GM18498 (cell line): ENCODE data around the gene ATG7.

ENCODE experiments used
- ATAC-seq: cut with Tn5 transposase; IDR thresholded peaks from one replicate; pipeline ENCODE4 v1.9.1; 2021; ENCODE audit warnings: mild to moderate bottlenecking, moderate library complexity; ENCODE audit not compliant: unreplicated experiment

ATG7 gene

DNA sequence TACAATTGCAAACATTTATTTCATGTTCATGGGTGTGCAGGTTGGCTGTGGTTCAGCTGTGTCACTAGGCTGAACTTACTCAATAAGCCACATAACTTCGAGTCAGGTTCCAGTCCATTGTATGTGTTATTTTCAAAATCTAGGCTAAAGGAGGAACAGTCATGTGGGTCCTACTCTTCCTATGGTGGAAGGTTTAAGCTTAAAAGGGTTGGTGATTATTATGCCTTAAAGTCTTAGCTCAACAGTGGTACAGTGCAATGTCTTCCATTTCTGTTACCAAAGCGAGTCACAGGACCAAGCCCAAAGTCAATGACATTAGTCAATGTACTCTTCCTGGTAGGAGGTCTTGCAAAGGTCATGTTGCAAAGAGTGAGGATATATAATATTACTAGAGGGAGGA lies 78.2 kb downstream of the ATG7 start:
- no peak for ATAC-seq

DNA sequence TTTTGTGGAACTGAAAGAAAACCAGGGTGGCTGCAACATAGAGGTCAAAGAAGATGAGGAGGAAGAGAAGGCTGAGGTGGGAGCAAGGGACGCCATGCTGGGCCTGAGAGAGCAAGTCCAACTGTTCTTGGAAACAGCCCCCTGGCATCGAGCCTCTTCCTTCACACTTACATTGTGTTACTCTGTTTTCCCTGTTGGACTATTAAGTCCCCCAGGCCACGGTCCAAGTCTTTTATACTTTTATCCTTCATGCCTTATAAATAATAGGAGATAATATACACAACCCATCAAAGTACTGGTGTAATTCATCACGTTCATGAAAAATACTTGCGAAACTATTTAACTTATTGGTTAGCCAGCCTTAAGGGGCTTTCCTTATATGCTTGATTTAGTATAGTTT lies 79.3 kb downstream of the ATG7 start:
- ATAC-seq: no peak

DNA sequence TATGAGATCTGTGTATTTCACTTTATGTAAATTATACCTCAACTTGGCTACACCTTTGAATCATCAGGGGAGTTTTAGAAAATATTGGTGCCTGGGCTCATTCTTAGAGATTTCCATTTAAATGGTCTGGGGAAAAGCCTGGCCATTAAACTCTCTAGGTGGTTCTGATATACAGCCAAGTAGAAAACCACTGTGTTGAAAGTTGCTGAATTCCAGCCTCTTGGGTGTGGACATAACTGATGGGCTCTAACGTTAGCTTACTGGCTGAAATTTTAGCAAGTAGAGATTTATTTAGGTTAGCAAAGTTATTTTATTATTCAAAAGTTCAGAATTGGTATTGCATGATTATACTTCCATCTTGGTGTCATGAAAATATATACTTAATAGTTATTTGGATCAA lies 84.1 kb downstream of the ATG7 start:
- ATAC-seq: no peak

DNA sequence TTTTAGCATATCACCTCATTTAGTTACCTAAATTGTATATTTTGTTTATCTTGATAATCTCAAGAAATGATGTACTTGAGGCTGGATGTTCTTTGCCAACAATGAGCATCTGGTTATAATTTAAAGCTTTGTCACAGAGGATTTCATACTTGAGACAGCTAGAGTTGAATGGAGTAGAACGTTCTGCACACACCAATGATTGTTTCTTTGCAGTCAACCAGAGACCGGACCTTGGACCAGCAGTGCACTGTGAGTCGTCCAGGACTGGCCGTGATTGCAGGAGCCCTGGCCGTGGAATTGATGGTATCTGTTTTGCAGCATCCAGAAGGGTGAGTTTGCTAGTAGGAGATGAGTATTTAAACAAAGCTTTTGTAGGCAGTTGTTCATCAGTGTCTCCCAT lies 90.4 kb downstream of the ATG7 start:
- no peak for ATAC-seq

DNA sequence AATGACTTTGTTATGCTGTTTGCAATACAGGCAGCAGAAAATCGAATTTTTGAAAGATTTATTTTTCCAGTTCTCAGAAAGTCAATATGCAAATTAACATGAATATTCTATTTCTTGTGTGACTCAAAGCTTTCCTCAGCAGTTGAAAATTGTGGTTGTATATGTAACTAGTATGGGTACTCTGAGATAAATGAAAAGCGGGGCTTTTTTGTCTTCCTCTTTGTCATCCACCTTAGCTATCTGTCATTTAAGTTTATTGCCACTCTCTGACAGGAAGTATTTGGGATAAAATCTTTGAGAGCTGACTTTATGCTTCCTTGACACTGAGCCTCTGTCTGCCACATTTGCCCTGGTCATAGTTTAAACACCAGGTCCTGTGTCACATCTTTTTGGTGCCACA lies 91.5 kb downstream of the ATG7 start:
- ATAC-seq: no peak

DNA sequence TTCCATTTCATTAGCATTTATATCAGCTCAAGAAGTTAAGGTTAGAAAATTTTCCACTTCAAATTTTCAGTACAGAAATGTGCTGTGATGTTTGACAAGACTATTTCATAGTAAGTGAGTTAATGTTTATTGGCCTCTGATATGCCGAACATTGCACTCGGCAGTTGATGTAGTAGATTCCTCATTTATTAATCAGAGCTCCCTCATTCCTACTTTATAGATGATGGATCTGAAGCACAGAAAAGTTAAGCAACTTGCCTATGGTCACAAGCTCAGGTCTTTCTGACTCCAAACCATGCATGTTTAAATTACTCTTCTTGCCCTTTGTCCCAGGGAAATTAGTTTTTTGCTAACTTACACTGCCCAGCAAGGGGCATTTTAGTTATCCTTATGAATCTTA lies 92.0 kb downstream of the ATG7 start:
- ATAC-seq: no peak

DNA sequence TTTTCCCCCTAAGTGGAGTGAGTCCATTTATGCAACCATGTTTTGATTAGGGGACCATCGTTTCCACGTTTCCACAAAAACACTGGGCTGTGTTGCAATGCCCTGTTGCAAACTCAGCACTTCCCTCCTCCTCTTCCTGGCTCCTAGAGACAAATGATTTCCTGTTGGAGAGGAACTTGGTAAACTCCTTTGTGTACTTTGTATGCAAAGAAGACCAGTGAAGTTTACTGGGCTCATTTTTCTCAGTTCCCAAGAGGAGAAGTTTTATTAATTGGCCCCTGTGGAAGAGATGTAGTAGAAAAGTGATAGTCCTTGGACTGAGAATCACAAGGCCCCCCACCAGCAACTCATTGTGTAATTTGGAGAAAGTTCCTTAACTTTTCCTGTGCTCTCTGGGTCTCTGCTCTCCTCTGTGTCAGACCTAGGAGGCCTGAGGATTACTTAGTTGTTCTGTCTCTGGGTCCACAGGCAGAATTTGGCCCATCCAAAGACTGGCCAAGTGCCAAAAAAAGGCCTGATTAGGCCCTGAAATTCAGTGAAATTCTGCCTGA lies 95.0 kb downstream of the ATG7 start:
- ATAC-seq: no peak

DNA sequence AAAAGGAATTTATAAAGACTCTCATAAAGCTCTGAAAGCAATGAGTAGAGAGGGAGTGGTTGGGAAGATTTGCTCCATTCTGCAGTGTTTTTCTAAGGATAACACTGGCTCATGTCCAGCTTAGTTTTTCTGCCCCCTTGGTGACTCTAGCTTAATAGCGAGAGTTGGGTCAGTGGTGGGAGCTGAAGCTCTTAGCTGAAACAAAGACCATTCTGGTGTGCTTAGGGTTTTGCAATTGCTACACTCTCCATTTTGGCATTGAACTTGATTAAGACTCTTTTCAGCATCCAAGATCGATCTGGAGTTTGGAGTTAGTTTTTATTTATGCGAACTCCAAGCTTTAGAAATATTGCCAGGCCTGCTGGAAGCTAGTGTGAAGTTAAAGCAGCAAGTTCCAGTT lies 98.0 kb downstream of the ATG7 start:
- no peak for ATAC-seq

DNA sequence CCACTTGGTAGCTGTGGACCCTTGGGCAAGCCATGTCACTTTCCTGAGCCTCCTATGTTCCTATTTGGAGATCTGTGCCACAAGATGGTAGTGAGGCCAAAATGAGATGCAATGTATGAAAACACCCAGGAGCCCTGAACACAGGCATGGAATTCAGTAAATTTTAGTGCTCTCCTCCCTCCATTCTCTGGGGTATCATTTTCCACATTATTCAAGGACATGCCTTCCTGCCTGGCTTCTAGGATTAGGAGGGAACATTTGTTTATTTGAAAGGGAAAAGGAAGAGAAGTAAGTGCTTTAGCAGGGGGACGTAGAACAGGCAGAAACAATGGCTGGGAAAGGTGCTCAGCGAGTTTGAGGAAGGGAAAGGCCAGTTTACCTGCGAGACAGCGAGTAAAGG lies 98.8 kb downstream of the ATG7 start:
- ATAC-seq: no peak

DNA sequence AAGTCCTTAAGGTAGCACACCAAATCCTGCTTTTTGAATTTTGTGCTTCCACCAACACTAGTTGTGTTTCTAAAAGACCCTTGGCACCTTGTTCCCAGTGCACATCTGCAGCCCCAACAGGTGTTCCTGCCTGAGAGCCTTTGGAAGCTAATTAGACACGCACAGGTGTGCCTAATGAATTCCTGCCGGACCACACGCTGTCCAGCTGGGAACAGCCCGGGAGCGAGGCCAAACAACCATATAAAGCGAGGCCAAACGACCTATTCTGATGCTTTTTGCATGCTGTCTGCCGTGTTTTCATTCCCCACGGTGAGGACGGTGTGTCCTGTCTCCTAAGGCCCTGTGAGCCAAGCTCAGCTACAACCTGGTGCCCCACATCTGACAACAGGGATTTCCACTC lies 99.5 kb downstream of the ATG7 start:
- ATAC-seq: no peak

DNA sequence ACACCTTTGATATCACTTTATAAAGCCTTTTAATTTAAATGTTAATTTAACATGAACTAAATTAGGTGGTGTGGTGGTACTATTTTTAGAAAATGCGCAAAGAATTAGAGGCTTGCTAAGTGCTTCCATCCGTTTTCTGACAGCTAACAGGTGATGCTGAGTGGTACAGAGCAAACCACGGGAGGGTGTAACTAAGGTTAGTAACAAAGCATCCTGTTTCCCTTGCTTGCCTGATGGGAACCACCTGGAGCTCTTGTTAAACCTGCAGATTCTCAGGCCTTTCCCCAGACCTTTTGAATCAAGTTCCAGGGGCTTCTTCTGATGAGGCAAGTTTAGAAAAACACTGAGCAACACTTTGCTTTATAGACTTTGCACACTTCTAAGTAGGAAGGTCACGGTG lies 101.0 kb downstream of the ATG7 start:
- ATAC-seq: no peak

DNA sequence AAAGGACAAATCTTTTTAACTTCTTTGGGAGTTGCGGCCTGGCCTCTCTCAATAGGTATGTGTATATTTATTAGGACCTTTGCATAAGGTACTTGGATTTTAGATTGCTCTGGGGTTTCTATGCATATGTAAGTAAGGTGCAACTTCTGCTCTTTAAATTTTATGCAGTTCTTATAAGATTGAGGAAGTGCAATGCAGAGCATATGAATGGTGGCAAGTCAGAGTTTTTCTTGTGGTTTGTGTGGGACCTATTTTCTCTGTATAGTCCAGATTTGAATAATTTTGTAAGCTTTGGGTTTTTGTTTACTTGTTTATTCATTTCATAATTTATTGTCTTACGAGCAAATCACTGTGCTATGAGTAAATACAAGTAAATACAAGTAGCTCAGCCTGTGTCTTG lies 101.5 kb downstream of the ATG7 start:
- no peak for ATAC-seq

DNA sequence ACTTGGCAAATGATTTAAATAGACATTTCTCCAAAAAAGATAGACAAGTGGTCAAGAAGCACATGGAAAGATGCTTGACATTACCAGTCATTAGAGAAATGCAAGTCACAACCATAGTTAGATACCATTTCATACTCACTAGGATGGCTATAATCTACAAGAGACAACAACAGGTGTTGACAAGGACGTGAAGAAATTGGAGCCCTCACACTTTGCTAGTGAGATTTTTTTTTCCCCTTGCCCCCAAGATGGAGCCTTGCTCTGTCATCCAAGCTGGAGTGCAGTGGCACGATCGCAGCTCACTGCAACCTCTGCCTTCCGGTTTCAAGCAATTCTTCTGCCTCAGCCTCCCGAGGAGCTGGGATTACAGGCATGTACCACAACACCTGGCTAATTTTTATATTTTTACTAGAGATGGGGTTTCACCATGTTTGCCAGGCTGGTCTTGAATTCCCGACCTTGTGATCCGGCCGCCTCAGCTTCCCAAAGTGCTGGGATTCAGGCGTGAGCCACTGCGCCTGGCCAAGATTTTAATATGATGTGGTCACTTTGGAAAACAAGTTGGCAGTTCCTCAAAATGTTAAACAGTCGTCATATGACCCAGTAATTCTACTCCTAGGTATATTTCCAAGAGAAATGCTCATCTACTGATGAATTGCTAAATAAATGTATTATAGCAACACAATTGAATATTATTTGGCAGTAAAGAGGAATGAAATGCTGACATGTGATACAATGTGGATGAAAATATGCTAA lies 103.3 kb downstream of the ATG7 start:
- ATAC-seq: no peak

DNA sequence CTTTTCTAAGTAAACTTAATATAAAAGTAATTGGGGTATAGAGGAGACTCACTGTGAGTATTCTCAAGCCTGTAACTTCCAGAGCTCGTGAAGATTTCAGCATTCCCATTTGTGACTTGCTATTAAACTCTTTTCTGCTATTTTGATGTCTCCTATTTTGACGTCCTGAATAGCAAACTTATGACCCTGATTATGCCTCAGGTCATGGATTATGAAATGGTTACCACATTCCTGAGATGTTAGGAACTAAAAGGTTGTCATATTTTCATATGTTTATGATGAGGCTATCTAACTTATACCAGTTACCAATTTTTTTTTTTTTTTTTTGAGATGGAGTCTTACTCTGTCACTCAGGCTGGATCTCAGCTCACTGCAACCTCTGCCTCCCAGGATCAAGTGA lies 105.5 kb downstream of the ATG7 start:
- no peak for ATAC-seq

DNA sequence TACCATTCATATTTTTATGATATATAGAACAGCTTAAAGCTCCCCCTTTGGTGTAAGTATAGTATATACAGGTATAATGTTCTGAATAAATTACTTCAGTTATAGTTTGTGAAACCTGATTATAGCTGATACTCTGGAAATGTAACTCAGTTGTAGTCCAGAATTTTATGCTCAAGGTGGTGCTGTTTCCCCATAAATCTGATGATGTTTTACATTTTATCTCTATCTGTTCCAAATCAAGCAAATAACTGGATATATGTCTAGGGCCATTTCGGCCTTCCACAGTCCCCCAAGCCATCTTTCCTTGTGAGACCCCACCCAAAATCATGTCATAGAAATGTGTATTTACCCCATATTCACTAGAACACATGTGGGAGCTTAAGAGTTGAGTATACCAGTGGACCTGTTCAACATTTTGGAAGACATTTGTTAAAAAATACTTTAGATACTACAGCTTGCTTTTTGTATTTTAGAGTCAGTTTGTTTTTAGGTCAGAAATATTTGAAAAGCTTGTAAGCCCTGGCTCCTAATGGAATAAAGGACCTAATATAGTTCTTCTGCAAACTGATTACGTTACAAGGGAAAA lies 107.1 kb downstream of the ATG7 start:
- no peak for ATAC-seq

DNA sequence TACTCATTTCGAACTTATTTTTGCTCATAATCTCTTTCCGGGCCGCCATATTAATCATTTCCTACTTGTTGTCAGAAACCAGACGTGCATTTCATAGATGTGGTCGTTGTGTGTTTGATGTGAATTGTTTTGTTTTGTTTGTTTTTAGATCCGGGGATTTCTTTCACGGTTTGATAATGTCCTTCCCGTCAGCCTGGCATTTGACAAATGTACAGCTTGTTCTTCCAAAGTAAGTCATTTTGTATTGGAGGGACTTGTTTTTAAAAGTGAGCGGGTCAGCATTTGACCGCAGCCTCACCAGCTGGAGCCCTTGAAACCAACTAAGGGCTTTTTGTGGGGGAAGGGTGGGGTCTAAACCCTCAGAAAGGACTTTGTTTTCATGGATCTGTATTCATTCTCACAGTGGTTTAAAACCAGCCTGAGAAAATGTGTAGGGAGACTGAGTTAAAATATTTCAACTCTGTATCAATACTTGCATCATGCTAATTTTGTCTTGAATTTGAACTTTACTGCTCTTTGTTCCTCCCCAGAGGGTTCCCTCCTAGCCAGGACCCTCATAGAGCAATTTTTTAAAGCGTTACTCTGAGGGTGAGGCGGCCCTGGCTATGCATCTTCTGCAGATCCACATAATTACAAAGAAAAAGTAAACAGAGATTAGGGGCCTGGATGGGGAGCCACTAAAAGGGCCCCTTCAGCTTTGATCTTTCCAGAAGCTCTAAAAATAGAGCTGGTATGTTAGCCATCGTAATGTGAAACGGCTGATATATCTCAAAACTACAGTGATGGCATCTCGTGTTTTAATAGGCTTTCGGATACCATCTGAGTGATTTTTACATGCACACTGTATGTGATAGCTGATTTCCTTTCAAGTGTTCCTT lies 107.9 kb downstream of the ATG7 start:
- no peak for ATAC-seq

DNA sequence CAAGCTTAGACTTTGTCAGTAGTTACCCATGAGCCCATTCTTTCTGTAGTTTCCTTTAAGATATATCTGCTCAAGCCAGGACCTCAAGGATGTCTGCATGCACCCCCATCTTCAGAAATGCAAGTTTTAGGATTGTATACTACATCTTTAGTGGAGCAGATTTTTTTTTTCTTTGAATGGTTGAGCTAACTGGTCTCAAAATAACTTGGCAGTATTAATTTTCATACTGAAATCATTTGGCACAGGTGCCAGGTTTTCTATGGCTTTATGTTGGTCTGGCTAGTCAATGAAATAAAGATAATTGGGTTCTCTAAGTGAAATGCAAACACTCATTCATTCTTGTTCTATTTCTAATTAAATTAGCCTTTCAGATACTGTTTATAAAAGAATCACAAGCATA lies 108.9 kb downstream of the ATG7 start:
- no peak for ATAC-seq

DNA sequence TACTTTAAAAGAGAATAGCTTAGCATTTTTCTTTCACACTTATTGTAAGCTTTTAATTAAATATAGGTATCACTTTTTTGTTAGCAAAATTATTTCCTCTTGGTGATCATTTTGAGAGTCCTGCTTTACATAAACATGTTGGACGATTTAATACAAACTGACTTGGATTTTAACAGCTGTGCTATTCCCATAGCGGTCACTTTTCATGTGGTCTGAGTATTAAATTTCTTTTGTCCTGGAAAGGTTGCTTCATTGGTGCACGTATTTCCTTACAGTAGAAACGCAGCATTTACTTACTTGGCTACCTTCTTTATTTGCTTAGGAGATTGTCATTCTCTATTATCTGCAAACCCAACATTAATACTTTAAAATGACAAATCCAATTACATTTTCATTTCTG lies 109.4 kb downstream of the ATG7 start:
- no peak for ATAC-seq

DNA sequence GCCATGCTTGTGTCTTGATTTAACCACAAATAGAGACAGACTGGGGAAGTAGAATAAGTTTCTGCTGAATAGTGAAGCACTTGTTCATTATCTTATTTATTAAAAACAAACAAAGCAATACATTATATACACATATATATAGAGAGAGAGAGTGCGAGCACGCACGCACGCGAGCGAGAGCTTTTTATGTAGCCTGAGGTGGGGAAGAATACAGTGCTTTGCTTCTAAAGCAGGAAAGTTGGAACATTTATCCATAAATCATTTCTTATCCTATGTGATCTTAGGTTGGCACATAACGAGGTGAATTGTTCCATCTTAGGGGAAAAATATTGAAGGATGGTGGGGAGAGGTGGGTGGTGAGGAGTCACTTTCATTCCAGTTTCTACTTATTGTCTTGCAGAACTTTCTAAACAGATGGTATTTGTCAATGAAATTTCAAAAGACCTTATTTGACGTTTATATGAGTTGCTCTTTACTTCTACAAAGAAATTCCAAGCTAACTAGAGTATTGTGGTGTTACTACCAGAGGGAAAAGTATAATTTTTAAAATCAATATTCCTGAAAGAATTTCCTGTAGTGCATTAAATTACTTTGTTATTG lies 110.0 kb downstream of the ATG7 start:
- ATAC-seq: no peak

DNA sequence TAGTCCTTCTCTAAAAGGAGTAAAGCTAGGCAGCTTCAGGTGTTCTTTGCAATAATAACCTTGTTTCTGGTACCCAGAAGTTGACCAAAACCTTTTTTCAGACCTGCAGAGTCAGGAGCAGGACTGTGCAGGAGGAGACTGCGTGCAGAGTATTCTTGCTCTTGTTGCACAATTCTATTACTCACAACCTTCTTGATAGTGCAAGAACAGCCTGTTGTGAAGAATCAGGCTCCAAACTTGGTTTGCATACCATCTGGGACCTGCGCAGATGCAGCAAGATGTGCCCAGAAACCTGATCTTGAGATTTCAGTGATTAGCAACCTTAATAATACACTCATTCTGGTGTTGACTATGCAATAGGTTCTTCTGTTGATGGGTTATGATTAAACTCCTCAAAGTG lies 111.9 kb downstream of the ATG7 start:
- no peak for ATAC-seq

DNA sequence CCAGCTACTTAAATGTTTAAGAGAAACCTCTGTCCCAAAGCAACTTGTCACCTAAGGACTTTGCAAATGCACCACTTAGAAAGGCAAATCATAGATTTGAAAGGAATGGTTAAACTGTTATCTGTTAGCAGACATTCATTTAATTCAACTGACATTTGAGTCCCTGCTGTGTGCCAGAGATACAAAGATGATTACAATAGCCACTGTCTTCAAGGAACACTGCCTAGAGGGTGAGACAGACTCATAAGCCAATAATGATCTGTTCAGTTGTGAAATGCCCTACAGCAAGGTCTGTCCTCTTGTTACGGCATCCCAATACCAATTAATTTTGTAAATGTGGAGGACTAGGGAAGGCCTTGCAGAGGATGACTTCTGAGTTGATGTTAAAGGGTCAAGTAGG lies 113.1 kb downstream of the ATG7 start:
- no peak for ATAC-seq
